NCI-H146 treated with DMSO at 0.1 percent for 48 hours (cell line): Measurements from ENCODE around the gene ITGB5.

ENCODE experiments used
- DNase-seq: peaks from one replicate; lab custom pipeline; 2025; ENCODE audit not compliant: unreplicated experiment; lab: John Stamatoyannopoulos, UW

Gene ITGB5

DNA sequence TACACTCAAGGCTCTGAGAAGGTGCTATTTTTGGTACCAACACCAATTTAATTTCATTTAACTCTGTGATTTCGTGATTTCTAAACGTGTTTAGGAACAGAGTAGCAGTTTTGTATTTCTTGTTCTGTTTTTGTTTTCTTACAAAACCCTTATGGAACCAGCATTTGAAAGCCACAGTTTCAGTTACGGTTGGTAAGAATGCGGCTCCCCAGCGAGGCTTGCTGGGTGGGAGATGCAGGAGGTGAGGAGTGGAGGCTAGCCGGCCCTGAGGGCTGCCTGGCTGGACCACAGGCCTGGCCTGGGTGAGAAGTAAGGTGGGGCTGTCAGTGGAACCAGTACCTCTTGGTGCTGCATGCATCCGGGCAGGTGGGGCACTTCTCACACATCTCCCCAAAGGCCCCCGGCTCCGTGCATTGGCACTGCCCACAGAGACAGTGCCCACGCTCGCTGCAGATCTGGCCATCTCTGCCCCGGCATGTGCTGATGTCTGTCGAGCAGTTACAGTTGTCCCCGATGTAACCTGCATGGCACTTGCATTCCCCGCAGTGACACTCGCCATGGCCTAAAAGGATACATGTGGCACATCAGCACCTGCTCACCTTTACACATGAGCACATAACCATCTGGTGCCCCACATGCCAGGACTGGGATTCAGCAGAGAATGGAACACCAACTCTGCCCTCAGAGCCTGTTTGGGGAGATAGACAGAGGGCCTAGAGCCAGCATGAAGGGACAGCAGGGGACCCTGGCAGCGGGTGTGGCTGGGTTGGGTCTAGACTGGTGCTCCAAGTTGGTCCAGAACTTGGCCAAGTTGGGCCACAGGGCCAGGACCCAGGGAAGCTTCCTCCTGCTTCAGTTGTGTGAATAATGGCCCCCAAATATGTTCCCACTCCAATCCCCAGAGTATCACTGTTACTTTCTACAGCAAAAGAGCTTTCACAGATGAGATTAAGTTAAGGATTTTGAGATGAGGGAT, 113.5 kb downstream of the ITGB5 start:
- no peak for DNase-seq

DNA sequence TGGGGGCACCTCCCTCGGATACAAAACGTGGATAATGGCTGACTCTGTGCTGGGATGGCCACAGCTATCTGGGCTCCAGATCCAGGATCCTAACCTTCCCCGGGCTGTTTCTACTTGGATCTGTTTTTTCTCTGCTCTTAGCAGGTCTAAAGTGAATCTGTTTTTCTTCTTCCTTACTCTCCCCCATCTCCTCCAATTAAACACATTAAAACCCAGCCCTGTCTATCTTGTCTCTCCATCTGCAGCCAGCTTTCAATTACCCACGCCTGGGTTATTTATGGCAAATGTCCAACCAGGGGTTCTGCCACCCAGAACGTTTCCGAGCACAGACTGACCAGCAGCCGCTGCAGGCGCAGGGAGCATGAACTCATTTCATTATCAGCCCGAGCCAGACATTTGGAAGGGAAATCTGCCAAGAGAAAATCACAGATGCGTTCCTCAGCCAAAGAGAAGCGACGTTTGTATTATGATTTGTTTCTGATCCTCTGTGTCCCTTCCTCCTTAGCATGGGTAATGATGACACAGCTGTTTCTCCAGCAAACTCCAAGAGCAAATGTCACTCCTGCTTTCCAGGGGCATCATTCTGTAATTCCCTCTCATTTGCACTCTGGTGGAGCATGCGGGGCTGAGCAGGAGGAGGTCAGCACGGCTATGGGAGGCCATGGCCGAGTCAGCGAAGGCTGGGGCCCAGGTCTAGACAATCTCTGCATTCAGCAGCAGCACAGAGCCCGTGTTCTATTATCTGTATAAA, 114.9 kb downstream of the ITGB5 start:
- DNase-seq, result peak; percentile 90

DNA sequence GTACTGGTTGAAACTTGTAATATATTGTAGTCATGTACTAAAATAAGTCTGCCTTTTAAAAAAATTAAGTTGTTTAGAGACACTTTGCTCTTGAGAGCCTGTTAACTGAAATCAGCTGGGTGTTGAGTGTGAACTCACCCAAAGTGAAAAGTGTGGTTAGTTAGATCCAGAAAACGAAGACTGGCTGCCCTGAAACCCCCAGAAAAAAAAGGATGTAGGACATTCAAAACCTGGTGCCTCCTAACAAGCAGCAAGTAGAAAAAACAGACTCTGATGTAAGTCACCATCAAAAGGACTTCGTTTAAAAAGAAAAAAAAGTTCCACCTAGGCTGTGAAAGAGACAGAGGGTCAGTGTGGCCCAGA, 116.1 kb downstream of the ITGB5 start:
- DNase-seq, result no peak

DNA sequence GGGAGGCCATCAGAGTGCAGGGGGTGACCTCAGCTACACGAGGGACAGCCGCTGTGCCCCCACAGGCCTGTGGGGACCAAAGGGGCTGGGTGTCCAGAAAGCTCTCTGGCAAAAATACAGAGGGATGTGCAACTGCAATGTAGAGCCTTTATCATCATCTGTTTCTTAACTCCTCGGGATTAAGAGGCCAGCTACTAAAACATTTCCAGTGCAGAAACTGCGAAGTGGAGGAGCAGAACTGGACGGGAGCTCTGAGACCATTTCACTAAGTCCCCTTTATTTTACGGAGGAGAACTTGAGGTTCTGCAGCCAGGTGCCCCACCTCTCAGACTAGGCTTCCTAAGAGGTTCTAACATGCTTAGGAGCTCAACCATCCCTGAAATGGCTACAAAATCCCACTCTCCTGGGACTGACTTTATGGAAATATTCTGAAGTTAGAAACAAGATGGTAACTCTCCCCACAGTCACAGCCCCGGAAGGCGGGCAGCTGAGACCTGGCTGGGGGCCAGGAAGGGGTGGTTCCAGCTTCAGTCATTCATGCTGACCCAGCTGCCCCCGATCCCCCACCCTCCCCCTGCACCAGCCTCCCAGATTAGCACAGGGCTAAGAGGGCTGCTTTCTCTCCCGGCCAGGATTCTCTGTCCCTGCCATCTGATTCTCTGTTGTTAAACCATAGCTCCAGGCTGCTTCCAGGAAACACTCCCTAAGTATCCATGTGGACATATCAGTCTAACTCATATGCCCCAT, 116.7 kb downstream of the ITGB5 start:
- no peak for DNase-seq

DNA sequence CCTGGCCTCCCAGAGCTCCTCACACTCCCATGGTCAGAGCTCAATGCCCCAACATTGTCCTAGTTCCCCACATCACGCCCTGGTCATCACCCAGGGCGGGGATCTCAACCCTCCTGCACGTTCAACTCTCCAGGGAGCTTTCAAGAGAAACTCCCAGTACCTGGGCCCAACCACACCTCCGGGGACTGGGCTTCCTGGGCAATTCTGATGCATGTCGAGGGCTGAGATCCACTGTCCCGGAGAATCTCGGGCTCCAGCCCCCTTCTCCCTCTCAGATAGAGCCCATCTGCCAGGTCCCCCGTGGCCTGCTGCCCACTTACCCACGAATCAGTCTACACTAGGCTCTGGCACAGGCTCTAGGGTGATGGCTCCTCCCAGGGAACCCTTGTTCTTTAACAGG, 117.7 kb downstream of the ITGB5 start:
- no peak for DNase-seq

DNA sequence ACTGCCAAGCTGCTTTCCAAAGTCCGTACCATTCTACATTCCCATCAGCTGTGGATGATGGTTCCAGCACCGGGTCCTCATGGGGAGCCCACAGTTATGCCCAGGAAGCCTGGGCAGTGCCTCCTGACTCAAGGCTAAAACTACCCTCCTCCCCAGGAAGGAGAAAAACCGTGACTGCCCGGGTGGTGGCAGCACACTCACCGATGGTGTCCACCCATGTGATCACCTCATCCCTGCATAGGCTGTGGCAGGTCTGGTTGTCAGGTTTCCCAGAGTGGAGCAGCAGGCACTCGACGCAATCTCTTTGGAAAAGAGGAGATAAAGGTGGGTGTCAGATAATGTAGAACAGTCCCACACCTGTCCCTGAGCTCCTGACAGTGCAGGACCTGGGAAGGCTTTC, 118.4 kb downstream of the ITGB5 start:
- peak; percentile 63 for DNase-seq

DNA sequence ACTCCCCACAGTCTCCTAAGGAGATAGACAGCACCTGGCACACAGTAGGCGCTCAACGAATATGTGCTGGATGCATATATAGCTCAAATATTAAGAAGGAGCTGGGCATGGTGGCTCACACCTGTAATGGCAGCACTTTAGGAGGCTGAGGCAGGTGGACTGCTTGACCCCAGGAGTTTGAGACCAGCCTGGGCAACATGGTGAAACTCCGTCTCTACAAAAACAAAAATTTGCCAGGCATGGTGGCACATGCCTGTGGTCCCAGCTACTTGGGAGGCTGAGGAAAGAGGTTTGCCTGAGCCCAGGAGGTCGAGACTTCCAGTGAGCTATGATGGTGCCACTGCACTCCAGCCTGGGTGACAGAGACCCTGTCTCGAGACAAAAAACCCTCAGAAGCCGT, 119.5 kb downstream of the ITGB5 start:
- DNase-seq, result no peak

DNA sequence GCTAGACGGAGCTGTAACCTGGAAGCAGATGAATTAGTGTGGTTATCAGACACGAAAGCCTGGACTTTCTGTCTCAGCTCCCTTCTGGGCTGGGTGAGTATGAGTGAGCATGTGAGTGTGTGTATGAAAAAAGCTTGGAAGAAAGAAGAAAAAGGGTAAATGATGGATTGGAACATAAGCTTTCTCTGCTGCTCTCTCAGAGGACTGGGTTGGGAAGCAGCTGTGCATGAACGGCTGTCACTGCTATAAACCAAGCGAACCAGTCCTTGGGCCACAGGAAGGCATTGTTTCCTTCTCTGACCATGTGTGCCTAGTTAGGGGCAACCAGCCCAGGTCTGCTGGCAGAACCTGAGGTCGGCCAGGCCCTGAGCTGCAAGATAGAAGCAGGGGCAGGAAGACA, 119.9 kb downstream of the ITGB5 start:
- no peak for DNase-seq

DNA sequence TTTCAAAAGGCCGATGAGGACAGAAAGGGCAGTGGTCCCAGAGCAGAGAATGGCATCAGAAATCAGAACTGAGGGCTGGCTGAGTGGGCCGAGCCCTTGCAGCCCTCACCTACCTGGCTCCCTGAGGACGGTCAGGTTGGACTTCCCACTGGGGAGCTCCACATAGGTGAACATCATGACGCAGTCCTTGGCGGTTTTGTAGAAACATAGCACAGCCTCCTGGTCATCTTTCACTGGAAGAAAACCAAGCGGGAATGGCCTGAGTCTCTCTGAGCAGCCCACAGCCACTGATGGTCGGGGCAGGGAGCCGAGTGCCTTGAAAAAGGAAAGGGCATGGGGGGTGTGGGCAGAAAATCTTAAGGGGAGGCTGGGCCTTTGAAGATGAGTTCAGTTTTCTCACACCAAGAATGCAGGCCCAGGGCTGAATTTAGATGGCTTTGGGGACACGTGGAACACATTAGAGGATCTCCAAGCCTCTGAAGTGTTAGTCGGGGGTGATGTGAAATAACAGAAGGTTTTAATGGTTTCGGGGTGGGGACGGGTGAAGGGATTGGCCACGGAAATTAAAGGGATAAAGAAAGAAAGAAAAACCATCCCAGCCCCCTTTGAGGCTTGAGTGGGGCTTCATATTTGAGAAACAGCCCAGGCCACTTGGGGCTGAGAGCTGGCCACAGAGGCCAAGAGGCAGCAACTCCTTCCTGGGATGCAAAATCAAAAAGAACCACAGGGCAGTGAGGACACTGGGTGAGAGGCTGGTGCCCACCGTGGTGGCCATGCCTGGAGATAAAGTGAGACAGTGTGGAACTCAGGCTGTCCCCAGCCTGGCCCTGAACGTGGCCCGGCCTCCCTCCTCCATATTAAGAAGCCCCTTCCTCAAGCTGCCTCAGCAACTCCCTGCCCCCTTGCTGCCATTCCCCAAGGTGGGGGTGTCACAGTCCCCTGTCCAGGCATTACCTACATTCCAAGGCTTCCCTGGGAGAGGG, 120.8 kb downstream of the ITGB5 start:
- DNase-seq, result no peak

DNA sequence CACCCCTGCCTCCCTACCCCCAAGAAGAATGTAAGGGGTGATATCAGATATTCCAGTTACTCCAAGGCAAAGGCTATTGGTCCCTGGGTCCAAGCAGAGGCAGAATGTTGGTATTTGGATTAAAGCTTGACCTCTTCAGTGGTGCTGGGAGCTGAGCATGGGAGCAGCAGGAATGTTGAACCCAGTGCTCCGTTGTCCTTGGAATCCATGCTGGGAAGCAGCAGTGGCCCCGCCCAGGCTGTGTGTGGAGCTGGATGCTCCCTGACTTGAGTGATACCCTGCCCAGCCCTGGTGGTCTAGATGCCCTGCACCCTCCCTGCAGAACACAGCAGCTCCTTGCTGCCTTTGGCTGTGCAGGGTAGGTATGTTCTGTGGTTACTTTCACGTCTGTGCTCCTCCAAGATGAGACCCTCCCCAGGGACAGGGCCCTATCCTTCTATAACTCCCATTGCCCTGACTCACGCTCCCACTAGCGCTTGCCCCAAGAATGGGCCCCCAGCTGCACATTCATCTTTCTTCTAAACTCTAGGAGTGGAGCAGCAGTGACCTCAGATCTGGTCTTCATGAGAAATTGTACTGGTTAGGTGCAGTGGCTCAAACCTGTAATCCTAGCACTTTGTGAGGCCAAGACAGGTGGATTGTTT, 121.8 kb downstream of the ITGB5 start:
- no peak for DNase-seq

DNA sequence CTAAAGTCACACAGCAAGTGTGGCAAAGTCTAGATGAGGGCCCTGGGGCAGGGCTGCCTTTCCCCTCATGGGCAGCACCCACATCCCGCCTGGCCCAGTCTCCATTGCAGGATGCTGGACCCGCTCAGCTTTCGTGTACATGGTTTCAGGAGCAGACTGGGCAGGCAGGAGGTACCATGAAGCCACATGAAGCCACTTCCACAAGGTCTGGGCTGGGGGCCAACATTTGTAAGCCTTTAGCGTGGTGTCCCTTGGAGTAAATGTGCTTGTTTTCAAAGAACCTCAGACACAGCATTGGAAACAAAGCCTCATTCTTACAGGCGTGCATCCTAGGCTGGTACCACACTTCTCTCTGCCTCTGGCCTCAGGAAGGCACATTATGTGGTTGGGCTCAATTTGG, 122.4 kb downstream of the ITGB5 start:
- no peak for DNase-seq

DNA sequence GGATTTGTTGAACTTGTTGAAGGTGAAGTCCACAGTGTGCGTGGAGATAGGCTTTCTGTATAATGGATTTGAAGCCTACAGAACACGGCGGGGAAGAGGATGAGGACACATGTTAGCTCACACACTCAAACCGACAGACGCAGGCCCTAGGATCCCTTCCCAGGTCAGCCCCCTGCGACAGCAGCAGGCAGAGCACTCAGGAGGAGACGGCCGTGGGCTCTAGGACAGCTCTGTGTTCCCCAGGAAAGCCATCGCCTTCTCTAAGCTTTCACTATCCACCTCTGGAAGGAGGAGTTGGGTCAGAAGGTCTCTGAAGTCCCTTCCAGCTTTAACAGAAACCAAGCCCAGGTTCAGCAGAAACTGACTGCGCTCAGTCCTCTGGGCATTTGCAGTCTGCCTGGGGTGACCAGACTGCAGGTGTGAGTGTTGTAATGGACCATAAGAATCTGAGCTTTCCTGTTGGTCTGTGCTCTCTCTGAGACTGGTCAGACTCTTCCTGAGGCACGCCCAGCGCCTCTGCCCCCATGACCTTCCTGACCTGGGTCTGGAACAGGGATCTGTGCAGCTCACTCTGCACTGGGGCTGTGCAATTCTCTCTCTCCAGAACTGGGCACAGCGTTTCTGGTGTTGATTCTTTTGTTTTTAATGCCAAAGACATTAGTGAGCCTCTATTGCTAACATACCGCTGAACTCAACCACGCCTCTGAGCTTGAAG, 123.4 kb downstream of the ITGB5 start:
- no peak for DNase-seq

DNA sequence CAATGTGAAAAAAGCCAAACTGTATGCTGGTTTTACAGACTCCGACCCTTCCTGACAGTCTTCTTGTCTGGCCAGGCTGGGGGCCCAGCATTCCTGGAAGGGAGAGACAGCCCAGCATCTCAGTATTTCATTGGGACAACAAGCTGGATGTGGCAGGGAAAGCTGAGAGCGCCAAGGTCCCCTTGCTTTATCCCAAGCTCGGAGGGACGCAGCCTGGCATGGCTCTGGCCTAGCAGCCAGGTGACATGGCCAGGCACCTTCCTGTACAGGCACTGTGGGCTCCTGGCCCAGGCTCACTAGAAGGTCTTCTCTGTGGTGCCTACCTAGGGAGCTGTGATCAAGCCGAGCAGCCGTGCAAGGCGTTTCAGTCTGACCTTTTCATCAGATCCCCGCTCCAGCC, 124.0 kb downstream of the ITGB5 start:
- no peak for DNase-seq

DNA sequence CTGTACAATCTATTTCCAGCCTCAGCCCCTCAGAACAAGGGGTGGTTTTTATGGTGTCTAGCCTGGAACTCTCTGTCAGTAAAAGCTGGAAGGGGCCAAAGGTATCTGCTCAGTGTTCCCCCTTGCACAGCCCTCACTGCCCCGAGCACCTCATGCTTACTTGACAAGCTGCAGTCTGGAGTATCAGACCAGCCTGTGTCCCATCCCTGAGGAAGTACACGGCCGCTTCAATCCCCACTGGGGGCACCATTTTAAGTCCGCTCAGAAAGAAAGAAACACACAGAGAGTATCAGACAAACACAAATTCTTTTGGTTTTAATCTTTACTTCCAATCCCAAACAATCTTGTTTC, 124.5 kb downstream of the ITGB5 start:
- DNase-seq, result no peak

DNA sequence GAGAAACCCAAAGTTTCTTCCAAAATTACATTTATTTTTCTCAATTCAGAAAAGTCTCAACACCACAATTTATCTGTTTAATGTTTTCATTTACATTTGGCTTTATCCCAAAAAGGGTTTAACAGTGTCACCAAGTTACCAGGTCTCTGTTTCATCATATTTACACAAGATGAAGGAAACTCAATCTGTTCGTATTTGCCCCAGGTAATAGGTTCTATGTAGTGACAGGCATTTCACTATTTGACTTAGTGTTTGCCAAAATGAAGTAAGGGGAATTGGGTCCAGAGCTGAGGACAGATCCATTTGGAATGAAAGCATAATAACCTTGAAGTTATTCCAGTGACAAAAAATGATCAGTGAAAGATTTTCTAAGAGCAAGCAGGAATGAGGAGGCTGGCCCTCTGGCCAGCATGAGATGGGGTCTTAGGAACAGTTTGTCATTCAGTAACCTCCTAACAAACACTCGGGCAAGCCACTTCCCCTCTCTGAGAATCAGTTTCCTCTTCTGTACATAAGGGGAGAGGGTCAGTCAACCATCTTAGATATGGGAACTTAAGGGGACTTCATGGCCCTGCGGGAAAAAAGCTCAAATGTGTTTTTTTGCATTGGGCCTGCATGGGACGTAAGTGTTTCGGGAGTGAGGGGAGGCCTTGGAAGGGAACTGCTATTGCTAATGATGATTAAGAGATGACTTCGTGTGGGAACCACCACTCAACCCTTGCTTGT, 125.1 kb downstream of the ITGB5 start:
- no peak for DNase-seq

DNA sequence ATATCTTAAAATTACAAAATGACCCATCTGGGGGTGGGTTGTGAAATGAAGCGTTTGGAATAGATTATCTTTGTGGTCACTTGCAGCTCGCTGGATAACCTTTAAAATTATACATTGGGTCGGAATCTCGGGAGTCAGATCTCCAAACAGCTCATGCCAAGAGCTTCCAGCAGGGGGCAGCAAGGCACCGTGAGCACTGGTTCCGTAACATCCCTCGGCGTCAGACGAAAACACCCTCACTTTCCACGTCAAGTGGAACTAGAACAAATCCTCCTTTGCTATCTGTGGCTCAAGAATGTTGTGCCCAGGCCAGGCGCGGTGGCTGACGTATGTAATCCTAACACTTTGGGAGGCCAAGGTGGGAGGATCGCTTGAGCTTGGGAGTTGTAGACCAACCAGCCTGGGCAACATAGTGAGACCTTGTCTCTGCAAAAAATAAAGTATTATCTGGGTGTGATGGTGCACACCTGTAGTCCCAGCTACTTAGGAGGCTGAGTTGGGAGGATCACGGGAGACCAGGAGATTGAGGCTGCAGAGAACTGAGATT, 125.8 kb downstream of the ITGB5 start:
- peak; percentile 66 for DNase-seq

DNA sequence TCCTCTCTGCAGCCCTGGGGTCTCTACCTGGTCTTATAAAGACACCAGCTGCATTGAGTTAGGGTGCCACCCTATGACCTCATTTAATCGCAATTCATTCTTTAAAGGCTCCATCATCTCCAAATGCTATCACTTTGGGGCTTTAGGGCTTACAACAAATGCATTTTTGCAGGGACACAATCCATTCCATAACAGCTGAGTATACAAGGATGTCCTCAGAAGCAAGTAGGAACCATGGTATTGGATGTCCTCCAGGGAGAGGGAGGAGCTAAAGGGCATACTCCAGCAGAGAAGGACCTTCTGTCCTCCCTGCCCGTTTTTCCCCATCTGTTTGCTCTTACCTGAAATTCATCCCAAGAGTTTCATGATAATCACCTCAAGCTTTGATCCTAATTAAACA, 126.6 kb downstream of the ITGB5 start:
- peak; percentile 30 for DNase-seq

DNA sequence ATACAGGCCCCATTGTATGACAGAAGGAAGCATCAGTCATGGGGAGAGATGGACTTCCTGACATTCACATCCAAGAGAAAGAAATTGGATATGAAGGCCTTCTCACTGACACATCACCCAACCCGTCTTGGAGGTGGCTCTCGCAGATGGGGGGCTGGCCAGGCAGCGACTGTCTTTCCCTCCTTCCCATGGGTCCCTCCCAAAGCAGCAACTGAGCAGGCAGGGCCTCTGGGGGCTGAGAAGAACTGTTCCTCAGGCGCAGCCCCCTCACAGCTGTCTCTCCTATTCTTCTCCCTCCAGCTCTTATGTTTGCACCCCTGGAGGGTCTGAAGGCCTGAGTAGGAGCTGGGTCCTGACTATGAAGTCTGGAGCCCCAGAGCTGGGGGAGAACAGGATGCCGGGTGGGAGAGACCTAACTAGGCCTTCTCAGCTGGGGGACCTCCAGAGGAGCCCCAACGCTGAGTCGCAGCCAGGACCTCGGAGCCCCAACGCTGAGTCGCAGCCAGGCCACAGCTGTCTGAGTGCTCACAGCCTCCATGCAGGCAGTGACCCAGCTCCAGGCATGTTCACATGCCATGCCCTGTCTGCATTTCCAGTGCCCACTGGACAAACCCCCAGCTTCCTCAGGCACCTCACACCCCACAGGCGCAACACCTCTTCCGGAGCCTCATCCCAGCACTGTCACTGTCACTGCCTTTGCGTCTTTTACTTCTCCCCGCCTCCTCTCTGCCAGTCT, 127.3 kb downstream of the ITGB5 start:
- DNase-seq, result no peak
